A549 (cell line): ENCODE measurements around the gene MT1H. TPM values are rescaled to one million over a fixed set of nuclear protein-coding genes. Genes with fewer than 3 reads are reported as not detected.
A peak's percentile ranks its signal among the peaks of the same experiment; 100 is the strongest.

Experiments used
- ATAC-seq, 2 experiments: fragments of 200-7000 bp in 1 of 2; fragments of >200 bp in 1 of 2; cut with Nextera tagmentation in 1 of 2; cut with Tn5 transposase in 1 of 2; 3 replicates each; pipeline versions ENCODE4 v1.8.0 to v1.9.1; 2018 to 2020; ENCODE audit warnings: mild to moderate bottlenecking in 1 of 2, moderate library complexity in 1 of 2
- CTCF ChIA-PET: fragments of 300-600 bp; sonication (Branson Sonifier 250); formaldehyde crosslinking; extraction: SDS; loops from one replicate; lab custom pipeline; 2021; ENCODE audit warnings: antibody characterized with exemption, inconsistent platforms; lab: Yijun Ruan, JAX
- POLR2A ChIA-PET: fragments of 350-600 bp; formaldehyde crosslinking; extraction: SDS; loops from one replicate; lab custom pipeline; 2021; ENCODE audit warnings: antibody characterized with exemption, inconsistent platforms; lab: Yijun Ruan, JAX
- DNase-seq, 2 experiments: peaks; one replicate each; pipeline versions ENCODE4 v3.0.0 to v3.0.0-alpha.2; 2011 to 2016; ENCODE audit warnings: low read depth in 1 of 2, low spot score in 1 of 2
- FAIRE-seq: peaks from 2 replicates; lab custom pipeline; 2011; peaks lifted over from hg19 to GRCh38; lab: Jason Lieb, UNC
- H3K27ac ChIP-seq, 2 experiments: fragments of >200 bp; sonication (Bioruptor Twin); formaldehyde crosslinking; 3 replicates each; pipeline ENCODE4 v1.5.1; 2016 to 2017
- H3K4me1 ChIP-seq: fragments of >200 bp; sonication (Bioruptor Twin); formaldehyde crosslinking; 3 replicates; pipeline ENCODE4 v1.6.1; 2016
- H3K4me2 ChIP-seq: fragments of >200 bp; sonication (Bioruptor Twin); formaldehyde crosslinking; 3 replicates; pipeline ENCODE4 v1.6.1; 2016
- H3K4me3 ChIP-seq: fragments of >200 bp; sonication (Bioruptor Twin); formaldehyde crosslinking; 3 replicates; pipeline ENCODE4 v1.5.1; 2016
- H3K9me3 ChIP-seq: fragments of >200 bp; sonication (Bioruptor Twin); formaldehyde crosslinking; 3 replicates; pipeline ENCODE4 v1.6.1; 2016
- CBX2 ChIP-seq: fragments of 200-600 bp; sonication (generic); IDR thresholded peaks from 2 replicates; pipeline ENCODE4 v1.6.1; 2016; ENCODE audit warnings: low read depth, mild to moderate bottlenecking, borderline replicate concordance
- EHF ChIP-seq: fragments of 250-450 bp; sonication (Bioruptor Pico); IDR thresholded peaks from 2 replicates; pipeline ENCODE4 v1.5.0; 2020; ENCODE audit warnings: mild to moderate bottlenecking
- EHMT2 ChIP-seq: fragments of 200-600 bp; sonication (generic); IDR thresholded peaks from 2 replicates; pipeline ENCODE4 v1.6.1; 2016; ENCODE audit warnings: antibody characterized with exemption, low read depth, mild to moderate bottlenecking, moderate library complexity
- HOXB5 ChIP-seq: fragments of 250-450 bp; sonication (Bioruptor Pico); IDR thresholded peaks from 2 replicates; pipeline ENCODE4 v1.5.0; 2020; ENCODE audit warnings: mild to moderate bottlenecking, moderate library complexity
- JUN ChIP-seq, 2 experiments: fragments of >200 bp; sonication (Bioruptor Twin); formaldehyde crosslinking; IDR thresholded peaks; 2 replicates in 1 of 2; 3 replicates in 1 of 2; pipeline ENCODE4 v1.6.1; 2016 to 2017
- MAFK ChIP-seq: fragments of 450-650 bp; IDR thresholded peaks from 2 replicates; pipeline ENCODE4 v1.6.1; 2014; ENCODE audit not compliant: partially characterized antibody
- POLR2AphosphoS2 ChIP-seq: conservative IDR thresholded peaks from 2 replicates; pipeline ENCODE4 v1.6.1; 2012; ENCODE audit warnings: low read length, improper control_type of control experiment, inconsistent platforms
- SREBF2 ChIP-seq: fragments of 450-650 bp; IDR thresholded peaks from 2 replicates; pipeline ENCODE4 v1.6.1; 2014; ENCODE audit warnings: mild to moderate bottlenecking, moderate library complexity
- TP53 ChIP-seq: fragments of 250-450 bp; sonication (Bioruptor Pico); IDR thresholded peaks from 2 replicates; pipeline ENCODE4 v1.5.0; 2021; ENCODE audit warnings: mild to moderate bottlenecking, moderate library complexity
- ZFP36 ChIP-seq: fragments of 450-650 bp; IDR thresholded peaks from 2 replicates; pipeline ENCODE4 v1.6.1; 2014; ENCODE audit warnings: borderline replicate concordance; ENCODE audit not compliant: partially characterized antibody
- WGBS: methylation state at CpG from one replicate; pipeline ENCODE4 v1.1.6; 2017; ENCODE audit errors: missing lambda C conversion rate; 5-methylcytosine and 5-hydroxymethylcytosine counted together
- polyA plus RNA-seq, 4 experiments: library from polyadenylated mRNA; depleted of rRNA in 3 of 4; stranded (reverse); fragments of >200 nt; fragmentation: RNase III in 1 of 4; extraction: RNeasy Plus Mini Kit Qiagen cat#74134 plus additional on column Dnase treatment in 1 of 4; gene quantifications; 2 replicates in 3 of 4; 3 replicates in 1 of 4; pipeline ENCODE4 v1.2.3, GENCODE V29; 2011 to 2017
- TF ChIP-seq, protein P1 (sequence below): fragments of 200-600 bp; sonication (generic); IDR thresholded peaks from 2 replicates; pipeline ENCODE4 v1.6.1; 2016; ENCODE audit warnings: antibody characterized with exemption, mild to moderate bottlenecking, moderate library complexity

MT1H gene
- polyA plus RNA-seq, 2 of the 4 experiments (the other 2 are of a cell fraction), result not detected

DNA sequence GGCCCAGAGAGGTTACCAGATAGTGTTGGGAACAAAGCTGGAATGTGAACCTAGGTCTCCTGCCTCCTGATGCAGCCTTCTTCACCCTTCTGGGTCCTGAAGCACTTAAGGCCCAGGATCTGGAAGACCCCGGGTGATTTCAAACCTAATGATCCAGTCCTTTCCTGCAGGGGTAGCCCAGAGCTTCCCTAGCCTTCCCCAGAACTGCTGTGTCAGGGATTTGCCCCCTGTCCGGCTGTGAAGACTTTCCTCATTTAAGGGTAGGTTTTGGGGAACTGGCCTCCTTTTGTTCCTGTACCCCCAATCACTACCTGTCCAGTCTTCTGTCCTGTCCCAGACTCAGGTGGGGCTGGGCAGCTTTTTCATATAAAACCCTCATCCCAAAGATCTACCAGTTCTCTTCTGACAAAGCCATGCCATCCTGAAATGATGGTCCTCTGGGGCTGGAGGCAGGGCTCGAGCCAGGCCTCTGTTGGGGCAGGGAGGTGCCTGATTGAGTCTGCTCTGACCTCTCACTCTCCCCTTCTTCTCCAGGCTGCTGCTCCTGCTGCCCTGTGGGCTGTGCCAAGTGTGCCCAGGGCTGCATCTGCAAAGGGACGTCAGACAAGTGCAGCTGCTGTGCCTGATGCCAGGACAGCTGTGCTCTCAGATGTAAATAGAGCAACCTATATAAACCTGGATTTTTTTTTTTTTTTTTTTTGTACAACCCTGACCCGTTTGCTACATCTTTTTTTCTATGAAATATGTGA, 14.0 kb downstream of the MT1H start:
- no peak for TF ChIP-seq TP53 (CRISPR knock-in tag)
- peak; percentile 85 for TF ChIP-seq MAFK
- ATAC-seq, result no peak
- POLR2A ChIA-PET, result interaction anchor here (0.7 to 6.5 kb wide), 14 partner anchors 8 to 155 kb away, joined by 3 to 185 read pairs (median 5); partner anchors contain the start of genes MT1A and MT2A
- 79% methylated on average over 5 of the region's 5 CpGs for WGBS
- peaks cover 9% of the 10 kb centered on the region; the same call in 2 of the 3 replicates for H3K4me1 ChIP-seq
- H3K4me3 ChIP-seq, result peak overlapping the region; percentile 60
- no peak for DNase-seq
- H3K9me3 ChIP-seq, result peaks cover 4% of the 10 kb centered on the region; the same call in 1 of the 3 replicates
- H3K27ac ChIP-seq, result peak overlapping the region; percentile 84 to 85; a peak in 4 of 6 replicates
- H3K4me2 ChIP-seq, result peak overlapping the region; percentile 88
- CTCF ChIA-PET, result interaction anchor here (0.6 to 6.2 kb wide), 9 partner anchors 8 to 83 kb away, joined by 3 to 42 read pairs (median 4); partner anchors contain the start of gene MT2A
- FAIRE-seq, result no peak

DNA sequence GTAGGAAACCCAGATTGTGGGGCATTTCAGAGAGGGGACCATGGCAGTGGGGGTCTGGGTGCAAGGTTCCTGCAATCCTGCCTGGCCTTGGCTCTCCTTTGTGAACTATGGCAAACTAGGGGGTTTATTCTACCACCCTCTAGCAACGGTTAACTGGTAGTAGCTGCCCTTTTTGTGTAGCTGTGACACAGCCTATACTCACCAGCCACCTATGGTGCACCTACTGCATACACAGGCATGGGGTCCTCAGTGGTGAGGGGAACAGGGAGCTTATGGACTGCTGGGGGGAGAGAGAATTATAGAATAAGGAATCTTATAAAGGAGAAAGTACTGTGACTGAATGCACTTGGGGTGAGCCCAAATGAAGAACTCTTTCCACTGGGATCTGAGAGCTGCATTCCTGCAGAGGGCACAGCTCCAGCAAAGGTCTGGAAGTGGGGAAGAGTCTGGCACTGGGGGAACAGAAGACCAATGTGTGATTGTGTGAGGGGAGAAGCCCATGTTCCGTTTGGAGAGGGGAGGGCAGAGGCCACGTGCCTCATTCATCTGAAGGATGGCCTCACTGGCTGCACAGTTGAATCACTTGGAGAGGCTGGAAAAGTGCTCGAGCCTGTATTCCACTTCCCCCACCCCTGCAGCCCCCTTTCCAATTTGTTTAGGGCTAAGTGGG, 14.8 kb downstream of the MT1H start:
- CTCF ChIA-PET, result interaction anchor here (0.8 to 6.2 kb wide), 7 partner anchors 7 to 84 kb away, joined by 3 to 42 read pairs (median 4); partner anchors contain the start of gene MT1G
- H3K27ac ChIP-seq, result no peak overlapping the region
- H3K4me3 ChIP-seq, result no peak overlapping the region
- no peak for FAIRE-seq
- WGBS, result 50% methylated on average over 4 of the region's 4 CpGs
- POLR2A ChIA-PET, result interaction anchor here (0.5 to 6.5 kb wide), 4 partner anchors 7 to 76 kb away, joined by 3 to 185 read pairs (median 10); partner anchors contain the start of gene MT2A
- no peak for DNase-seq
- H3K9me3 ChIP-seq, result peaks cover 4% of the 10 kb centered on the region; the same call in 1 of the 3 replicates
- peaks cover 14% of the 10 kb centered on the region for H3K4me1 ChIP-seq
- 0 out of 5 replicates have a peak, but pooled peaks of 1 of the 2 experiments have one; percentile 23 for TF ChIP-seq JUN (IDR thresholded peaks at IDR 0.05)
- no peak for TF ChIP-seq EHF
- no peak for TF ChIP-seq SREBF2
- ATAC-seq, result no peak
- peak overlapping the region; percentile 88; the same call in 2 of the 3 replicates for H3K4me2 ChIP-seq

DNA sequence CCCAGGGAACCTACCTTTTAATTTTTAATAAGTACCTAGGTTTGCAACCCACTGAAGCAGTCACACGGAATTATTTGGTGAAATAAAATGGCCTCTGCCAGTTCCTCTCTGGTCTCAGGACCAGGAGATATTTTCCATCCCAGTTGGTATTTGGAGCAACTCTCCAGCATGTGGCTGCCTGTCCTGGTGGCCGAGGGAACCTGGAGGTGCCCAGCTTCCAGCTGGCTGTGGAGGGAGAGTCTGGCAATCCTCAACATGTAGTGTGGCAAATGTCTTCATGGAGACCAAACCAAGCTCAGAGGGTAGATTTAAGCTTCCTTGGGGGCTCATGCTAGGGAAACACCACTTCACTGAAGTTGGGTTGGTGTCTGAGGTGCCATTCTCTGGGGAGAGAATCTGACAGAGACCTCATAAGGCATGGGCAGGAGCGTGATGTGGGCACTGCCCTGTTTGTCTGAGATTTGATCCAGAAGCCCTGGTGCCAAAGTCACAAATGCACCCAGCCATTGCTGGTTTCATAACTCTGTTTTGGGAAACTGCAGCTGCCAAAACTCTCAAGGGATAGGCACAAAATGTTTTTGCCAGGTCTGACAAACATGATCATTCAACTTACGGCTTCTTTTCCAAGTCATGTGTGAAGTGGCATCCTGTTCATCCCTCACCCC, 15.4 kb downstream of the MT1H start:
- H3K27ac ChIP-seq, result no peak overlapping the region
- no peak overlapping the region for H3K4me3 ChIP-seq
- ChIA-PET POLR2A (interaction anchor here (0.5 to 6.5 kb wide), 3 partner anchors 16 to 77 kb away, joined by 3 to 185 read pairs (median 3); partner anchors contain the start of gene MT2A), CTCF (interaction anchor here (1.0 to 6.2 kb wide), 5 partner anchors 8 to 41 kb away, joined by 3 to 42 read pairs (median 3); partner anchors contain the start of gene MT1G)
- 85% methylated on average over 4 of the region's 4 CpGs for WGBS
- TF ChIP-seq POLR2AphosphoS2 (no peak), ZFP36 (no peak), HOXB5 (CRISPR knock-in tag) (no peak), CBX2 (no peak), EHMT2 (no peak)
- TF ChIP-seq, protein P1, sequence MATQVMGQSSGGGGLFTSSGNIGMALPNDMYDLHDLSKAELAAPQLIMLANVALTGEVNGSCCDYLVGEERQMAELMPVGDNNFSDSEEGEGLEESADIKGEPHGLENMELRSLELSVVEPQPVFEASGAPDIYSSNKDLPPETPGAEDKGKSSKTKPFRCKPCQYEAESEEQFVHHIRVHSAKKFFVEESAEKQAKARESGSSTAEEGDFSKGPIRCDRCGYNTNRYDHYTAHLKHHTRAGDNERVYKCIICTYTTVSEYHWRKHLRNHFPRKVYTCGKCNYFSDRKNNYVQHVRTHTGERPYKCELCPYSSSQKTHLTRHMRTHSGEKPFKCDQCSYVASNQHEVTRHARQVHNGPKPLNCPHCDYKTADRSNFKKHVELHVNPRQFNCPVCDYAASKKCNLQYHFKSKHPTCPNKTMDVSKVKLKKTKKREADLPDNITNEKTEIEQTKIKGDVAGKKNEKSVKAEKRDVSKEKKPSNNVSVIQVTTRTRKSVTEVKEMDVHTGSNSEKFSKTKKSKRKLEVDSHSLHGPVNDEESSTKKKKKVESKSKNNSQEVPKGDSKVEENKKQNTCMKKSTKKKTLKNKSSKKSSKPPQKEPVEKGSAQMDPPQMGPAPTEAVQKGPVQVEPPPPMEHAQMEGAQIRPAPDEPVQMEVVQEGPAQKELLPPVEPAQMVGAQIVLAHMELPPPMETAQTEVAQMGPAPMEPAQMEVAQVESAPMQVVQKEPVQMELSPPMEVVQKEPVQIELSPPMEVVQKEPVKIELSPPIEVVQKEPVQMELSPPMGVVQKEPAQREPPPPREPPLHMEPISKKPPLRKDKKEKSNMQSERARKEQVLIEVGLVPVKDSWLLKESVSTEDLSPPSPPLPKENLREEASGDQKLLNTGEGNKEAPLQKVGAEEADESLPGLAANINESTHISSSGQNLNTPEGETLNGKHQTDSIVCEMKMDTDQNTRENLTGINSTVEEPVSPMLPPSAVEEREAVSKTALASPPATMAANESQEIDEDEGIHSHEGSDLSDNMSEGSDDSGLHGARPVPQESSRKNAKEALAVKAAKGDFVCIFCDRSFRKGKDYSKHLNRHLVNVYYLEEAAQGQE, result no peak
- no peak overlapping the region for H3K4me2 ChIP-seq
- no peak for ATAC-seq
- H3K9me3 ChIP-seq, result peaks cover 4% of the 10 kb centered on the region; the same call in 1 of the 3 replicates
- no peak for DNase-seq
- FAIRE-seq, result no peak
- peaks cover 20% of the 10 kb centered on the region for H3K4me1 ChIP-seq
